H1 (cell line): ENCODE results near the gene FRMPD2.
"Not testable (repeated sequence)": the region's sequence is repeated elsewhere in the genome, so short reads cannot be mapped to it uniquely, and the experiment has no call there.

Experiments
- CEBPB ChIP-seq: IDR thresholded peaks from 2 replicates; pipeline ENCODE4 v1.6.1; 2012; ENCODE audit warnings: low read depth, low read length
- EP300 ChIP-seq, 2 experiments: IDR thresholded peaks; 1 replicate in 1 of 2; 2 replicates in 1 of 2; pipeline ENCODE4 v1.6.1; 2011 to 2012; ENCODE audit warnings: low read depth in 2 of 2, low read length in 2 of 2, mild to moderate bottlenecking in 2 of 2, borderline replicate concordance in 1 of 2, inconsistent platforms in 1 of 2, moderate library complexity in 1 of 2
- EZH2 ChIP-seq: fragments of 200-600 bp; sonication (generic); IDR thresholded peaks from 2 replicates; pipeline ENCODE4 v1.7.1; 2012; ENCODE audit warnings: low read depth, mild to moderate bottlenecking, moderate library complexity, low read length, inconsistent platforms; ENCODE audit not compliant: severe bottlenecking
- GABPA ChIP-seq: IDR thresholded peaks from 2 replicates; pipeline ENCODE4 v1.6.1; 2011; ENCODE audit warnings: mild to moderate bottlenecking, low read length, moderate library complexity, borderline replicate concordance; ENCODE audit not compliant: insufficient read depth
- MAFK ChIP-seq: IDR thresholded peaks from 2 replicates; pipeline ENCODE4 v1.6.1; 2012; ENCODE audit warnings: low read depth, mild to moderate bottlenecking, improper control_type of control experiment, low read length
- NRF1 ChIP-seq: IDR thresholded peaks from 2 replicates; pipeline ENCODE4 v1.6.1; 2011; ENCODE audit warnings: mild to moderate bottlenecking, low read depth, low read length, improper control_type of control experiment
- POLR2A ChIP-seq, 2 experiments: IDR thresholded peaks; 1 replicate in 1 of 2; 2 replicates in 1 of 2; pipeline ENCODE4 v1.6.1; 2011; ENCODE audit warnings: low read depth in 2 of 2, low read length in 2 of 2, mild to moderate bottlenecking in 2 of 2; ENCODE audit errors: control extremely low read depth in 1 of 2
- RAD21 ChIP-seq, 2 experiments: IDR thresholded peaks in 1 of 2; conservative IDR thresholded peaks in 1 of 2; 2 replicates each; pipeline ENCODE4 v1.6.1; 2011; ENCODE audit warnings: low read depth in 2 of 2, low read length in 2 of 2, improper control_type of control experiment in 1 of 2, inconsistent platforms in 1 of 2, mild to moderate bottlenecking in 1 of 2, moderate library complexity in 1 of 2
- SIN3A ChIP-seq, 2 experiments: IDR thresholded peaks in 1 of 2; conservative IDR thresholded peaks in 1 of 2; 2 replicates each; pipeline ENCODE4 v1.6.1; 2011 to 2012; ENCODE audit warnings: low read length in 2 of 2, improper control_type of control experiment in 1 of 2, low read depth in 1 of 2, mild to moderate bottlenecking in 1 of 2
- TAF1 ChIP-seq: IDR thresholded peaks from 2 replicates; pipeline ENCODE4 v1.6.1; 2011; ENCODE audit warnings: mild to moderate bottlenecking, low read depth, low read length
- TF ChIP-seq, protein P1 (sequence below), 3 experiments: IDR thresholded peaks; 1 replicate in 2 of 3; 2 replicates in 1 of 3; pipeline versions ENCODE4 v1.5.1 to v1.6.1; 2011; ENCODE audit warnings: low read length in 3 of 3, mild to moderate bottlenecking in 3 of 3, inconsistent platforms in 2 of 3, low read depth in 1 of 3, moderate library complexity in 1 of 3; ENCODE audit not compliant: insufficient read depth in 1 of 3; ENCODE audit errors: control extremely low read depth in 1 of 3
- TF ChIP-seq, protein P2 (sequence below): IDR thresholded peaks from 2 replicates; pipeline ENCODE4 v1.6.1; 2012; ENCODE audit warnings: inconsistent platforms
- TF ChIP-seq, protein P3 (sequence below): IDR thresholded peaks from 2 replicates; pipeline ENCODE4 v1.6.1; 2011; ENCODE audit warnings: low read length, improper control_type of control experiment

DNA sequence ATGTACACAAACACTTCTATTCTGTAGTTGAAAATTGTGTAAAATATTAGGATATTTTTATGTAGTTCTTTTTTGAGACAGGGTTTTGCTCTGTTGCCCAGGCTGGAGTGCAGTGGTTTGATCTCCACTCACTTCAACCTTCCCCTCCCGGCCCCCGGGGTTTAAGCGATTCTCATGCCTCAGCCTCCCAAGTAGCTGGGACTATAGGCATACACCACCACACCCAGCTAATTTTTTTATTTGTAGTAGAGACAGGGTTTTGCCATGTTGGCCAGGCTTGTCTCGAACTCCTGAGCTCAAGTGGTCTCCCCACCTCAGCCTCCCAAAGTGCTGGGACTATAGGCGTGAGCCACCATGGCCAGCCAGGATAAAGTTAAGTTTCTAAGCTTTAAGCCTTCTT is 30.6 kb downstream of the FRMPD2 start:
- TF ChIP-seq EZH2; SIN3A (conservative IDR thresholded peaks at IDR 0.05 in 1 of 2, IDR thresholded peaks at IDR 0.05 in 1 of 2; ENCODE audit: low read depth in 1 of 2, low read length in 2 of 2); EP300 (IDR thresholded peaks at IDR 0.05; ENCODE audit: borderline replicate concordance in 1 of 2, low read depth in 2 of 2, low read length in 2 of 2); NRF1; POLR2A (IDR thresholded peaks at IDR 0.05; ENCODE audit: control extremely low read depth in 1 of 2, low read depth in 2 of 2, low read length in 2 of 2); GABPA; RAD21 (IDR thresholded peaks at IDR 0.05 in 1 of 2, conservative IDR thresholded peaks at IDR 0.05 in 1 of 2; ENCODE audit: low read depth in 2 of 2, low read length in 2 of 2); CEBPB; MAFK; TAF1: not testable (repeated sequence)
- TF ChIP-seq, protein P1, sequence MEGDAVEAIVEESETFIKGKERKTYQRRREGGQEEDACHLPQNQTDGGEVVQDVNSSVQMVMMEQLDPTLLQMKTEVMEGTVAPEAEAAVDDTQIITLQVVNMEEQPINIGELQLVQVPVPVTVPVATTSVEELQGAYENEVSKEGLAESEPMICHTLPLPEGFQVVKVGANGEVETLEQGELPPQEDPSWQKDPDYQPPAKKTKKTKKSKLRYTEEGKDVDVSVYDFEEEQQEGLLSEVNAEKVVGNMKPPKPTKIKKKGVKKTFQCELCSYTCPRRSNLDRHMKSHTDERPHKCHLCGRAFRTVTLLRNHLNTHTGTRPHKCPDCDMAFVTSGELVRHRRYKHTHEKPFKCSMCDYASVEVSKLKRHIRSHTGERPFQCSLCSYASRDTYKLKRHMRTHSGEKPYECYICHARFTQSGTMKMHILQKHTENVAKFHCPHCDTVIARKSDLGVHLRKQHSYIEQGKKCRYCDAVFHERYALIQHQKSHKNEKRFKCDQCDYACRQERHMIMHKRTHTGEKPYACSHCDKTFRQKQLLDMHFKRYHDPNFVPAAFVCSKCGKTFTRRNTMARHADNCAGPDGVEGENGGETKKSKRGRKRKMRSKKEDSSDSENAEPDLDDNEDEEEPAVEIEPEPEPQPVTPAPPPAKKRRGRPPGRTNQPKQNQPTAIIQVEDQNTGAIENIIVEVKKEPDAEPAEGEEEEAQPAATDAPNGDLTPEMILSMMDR (IDR thresholded peaks at IDR 0.05; ENCODE audit: control extremely low read depth in 1 of 3, insufficient read depth in 1 of 3, low read depth in 1 of 3, low read length in 3 of 3), result not testable (repeated sequence)
- TF ChIP-seq, protein P2, sequence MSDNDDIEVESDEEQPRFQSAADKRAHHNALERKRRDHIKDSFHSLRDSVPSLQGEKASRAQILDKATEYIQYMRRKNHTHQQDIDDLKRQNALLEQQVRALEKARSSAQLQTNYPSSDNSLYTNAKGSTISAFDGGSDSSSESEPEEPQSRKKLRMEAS, result not testable (repeated sequence)
- TF ChIP-seq, protein P3, sequence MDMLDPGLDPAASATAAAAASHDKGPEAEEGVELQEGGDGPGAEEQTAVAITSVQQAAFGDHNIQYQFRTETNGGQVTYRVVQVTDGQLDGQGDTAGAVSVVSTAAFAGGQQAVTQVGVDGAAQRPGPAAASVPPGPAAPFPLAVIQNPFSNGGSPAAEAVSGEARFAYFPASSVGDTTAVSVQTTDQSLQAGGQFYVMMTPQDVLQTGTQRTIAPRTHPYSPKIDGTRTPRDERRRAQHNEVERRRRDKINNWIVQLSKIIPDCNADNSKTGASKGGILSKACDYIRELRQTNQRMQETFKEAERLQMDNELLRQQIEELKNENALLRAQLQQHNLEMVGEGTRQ, result not testable (repeated sequence)
